ENCODE data around the gene BEND5.

Gene BEND5, protein sequence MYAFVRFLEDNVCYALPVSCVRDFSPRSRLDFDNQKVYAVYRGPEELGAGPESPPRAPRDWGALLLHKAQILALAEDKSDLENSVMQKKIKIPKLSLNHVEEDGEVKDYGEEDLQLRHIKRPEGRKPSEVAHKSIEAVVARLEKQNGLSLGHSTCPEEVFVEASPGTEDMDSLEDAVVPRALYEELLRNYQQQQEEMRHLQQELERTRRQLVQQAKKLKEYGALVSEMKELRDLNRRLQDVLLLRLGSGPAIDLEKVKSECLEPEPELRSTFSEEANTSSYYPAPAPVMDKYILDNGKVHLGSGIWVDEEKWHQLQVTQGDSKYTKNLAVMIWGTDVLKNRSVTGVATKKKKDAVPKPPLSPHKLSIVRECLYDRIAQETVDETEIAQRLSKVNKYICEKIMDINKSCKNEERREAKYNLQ

DNA sequence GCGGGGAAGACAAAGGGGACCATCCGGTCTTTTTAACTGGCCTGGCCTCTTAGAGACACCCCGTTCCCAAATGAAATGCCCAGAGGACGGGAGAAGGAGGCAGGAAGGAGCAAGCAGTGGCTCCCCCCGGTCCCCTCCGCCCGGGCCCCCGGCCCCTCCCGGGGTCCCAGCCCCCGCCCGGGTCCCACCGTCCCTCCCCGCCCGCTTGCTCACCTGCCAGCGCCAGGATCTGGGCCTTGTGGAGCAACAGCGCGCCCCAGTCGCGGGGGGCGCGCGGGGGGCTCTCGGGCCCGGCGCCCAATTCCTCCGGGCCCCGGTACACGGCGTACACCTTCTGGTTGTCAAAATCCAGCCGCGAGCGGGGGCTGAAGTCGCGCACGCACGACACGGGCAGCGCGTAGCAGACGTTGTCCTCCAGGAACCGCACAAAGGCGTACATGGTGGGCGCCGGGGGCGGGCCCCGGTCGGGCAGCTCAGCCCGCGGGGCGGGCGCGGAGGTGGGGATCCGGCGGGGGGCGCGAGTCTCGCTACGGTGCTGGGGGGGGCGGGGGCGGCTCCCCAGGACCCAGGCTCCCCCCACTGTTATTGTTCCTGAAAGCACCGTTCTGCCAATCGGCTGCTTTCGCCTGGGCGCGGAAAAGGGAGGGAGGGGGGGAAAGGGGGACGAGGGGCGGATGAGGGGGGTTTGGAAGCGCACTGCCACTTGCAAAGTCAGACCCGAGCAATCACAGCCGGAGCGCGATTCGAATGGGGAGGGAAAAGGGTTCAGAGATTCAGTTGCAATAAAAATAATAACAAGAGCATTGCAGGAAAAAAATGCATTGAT is at the start of gene BEND5:
TSS of gene BEND5 (minus strand) at position 499 of the 826 bp plus-strand sequence. CDS start at position 439, 60 bp downstream.
- peak; percentile 77 for DNase-seq

DNA sequence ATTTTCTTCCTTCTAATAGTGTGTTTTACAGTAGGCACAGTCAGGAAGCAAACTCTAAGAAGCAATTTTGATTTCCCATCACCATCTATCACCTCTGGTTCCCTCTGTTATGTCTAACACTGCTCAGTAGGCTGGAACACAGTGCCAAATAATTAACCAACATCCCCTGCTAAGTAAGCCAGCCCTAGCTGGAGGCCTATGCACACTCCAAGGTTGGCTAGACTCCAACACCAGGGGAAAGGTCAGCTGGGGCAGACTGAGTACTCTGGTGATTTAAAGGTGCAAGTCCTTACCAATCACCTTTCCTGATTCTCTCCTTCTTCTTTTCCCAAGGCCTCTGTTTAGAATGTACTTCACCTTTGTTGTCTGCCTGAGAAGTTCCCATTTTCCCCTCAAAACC is 46.5 kb upstream of the BEND5 start:
- no peak for DNase-seq

DNA sequence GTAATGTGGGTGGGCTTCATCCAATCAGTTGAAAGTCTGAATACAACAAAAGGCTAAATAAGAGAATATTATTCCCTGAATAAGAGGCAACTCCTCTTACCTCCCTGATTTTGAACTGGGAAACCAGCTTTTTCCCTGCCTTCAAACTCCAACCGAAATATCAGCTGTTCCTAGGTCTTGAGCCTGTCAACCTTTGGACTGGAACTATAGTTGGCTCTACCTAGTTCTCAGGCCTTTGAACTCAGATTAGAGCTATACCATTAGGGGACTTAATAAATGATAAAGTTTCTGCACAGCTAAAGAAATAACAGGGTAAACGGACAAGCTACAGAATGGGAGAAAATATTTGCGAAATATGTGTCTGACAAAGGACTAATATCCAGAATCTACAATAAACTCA is 43.8 kb upstream of the BEND5 start:
- no peak for DNase-seq

DNA sequence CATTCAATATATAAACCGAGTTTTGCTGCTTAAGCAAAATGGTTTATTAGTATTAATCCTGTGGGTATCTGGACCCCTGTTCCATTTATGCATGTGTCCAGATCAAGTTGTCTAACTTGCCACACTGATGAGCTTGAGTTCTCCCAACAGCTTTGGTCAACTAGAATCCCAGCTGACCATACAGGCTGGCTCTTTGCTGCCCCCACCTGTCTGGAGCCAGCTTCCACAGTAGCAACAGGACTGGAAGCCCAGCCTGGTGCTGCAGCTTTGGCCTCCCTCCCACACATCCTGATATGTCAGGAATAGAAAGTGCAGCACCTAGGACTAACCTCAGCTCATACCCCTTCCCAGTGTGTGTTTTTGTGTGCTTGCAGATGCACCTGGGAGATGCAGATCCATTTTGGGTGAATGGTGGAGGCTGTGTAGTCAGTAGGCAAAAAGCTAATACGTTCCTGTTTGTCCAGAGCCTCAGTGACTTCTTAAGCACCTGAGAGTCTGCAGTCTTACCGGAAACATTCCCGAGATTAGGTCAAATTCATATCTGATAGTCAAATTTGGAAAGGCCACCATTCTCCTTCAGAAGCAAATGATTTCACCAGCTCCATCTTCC is 40.9 kb upstream of the BEND5 start:
- DNase-seq, result no peak

DNA sequence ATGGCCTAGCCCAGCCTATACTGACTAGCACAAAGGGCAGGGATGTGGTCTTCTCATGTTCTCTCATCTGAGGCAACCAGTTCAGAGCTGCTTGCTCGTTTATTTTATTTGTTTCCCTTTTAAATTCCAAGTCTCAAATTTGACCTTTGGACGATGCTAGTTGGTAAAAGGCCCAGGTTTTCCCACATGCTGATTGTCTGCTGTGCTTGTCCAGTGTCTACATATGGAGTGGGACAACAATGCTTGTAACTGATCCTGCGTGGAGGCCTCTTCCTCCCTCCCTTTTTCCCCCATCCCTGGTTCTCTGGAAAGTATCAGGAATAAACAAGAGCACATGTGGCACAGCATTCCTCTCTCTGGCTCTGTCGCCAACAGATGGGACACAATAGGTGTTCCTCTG is 34.0 kb upstream of the BEND5 start:
- DNase-seq, result no peak

DNA sequence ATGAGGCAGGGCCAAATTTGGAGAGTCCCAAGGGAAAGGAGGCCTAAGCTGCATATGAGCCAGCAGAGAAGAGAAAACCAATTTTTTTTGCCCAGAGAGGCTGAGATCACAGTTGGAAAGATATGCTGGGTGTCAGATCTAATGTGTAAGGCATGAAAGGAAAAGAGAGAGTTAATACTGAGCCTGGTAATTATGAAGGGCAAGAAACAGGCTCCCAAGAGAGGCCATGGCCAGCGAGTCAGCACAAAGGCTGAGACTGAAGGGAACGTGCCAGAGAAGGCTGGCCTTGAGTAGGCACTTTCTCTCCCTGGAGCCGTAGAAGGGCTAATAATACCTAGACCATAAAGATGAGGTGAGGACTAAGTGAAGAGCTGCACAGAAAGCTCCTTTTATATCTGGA is 31.8 kb upstream of the BEND5 start:
- DNase-seq, result no peak

DNA sequence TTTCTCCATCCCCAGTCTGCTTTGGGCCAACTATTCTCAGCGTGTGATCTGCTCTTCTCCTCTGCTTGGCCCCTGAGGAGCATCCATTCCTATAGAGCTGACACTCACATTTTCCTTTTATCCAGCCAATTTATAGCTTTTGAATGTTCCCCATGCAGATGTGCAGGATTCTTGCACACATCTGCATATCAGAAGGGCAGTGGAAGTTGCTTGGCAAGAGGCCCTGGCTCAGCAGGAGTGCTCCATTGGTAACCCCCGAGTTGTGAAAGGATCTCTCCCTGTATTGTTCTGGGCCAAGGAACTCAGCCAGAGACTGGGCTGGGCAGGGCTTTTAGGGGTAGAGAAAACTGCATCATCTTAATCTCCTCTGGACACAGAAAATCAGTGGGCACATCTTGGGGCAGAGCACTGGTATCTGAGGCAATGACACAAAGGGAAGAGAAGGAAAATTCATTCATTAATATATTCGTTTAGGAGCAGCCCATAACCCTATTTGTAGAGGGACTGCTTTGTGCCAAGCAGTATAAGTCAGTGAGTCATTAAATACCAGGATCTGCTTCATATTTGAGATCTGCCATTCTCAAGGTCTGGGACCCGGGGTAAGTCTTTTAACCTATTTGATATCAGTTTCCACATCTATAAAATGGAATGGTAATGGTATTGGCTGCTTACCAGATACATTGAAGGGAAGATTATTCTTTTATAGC is 31.0 kb upstream of the BEND5 start:
- DNase-seq, result no peak

DNA sequence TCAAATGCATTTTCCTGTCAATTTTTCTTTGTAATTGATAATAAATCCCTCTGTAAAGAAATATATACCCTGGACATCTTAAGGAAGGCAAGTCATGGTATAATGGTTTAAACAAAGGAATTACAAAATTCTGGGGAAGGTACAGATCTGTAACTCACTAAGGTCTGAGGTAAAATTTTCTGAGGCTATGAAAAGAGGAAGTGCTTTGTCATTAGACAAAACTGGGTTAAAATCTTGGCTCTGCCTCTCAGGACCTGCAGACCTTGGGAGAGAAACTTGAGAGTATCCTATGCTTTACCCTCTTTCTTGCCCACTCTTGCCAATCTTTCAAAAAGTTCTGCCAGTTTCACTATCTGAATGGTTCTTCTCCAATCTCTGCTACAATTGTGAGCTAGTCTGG is 26.8 kb upstream of the BEND5 start:
- DNase-seq, result no peak

DNA sequence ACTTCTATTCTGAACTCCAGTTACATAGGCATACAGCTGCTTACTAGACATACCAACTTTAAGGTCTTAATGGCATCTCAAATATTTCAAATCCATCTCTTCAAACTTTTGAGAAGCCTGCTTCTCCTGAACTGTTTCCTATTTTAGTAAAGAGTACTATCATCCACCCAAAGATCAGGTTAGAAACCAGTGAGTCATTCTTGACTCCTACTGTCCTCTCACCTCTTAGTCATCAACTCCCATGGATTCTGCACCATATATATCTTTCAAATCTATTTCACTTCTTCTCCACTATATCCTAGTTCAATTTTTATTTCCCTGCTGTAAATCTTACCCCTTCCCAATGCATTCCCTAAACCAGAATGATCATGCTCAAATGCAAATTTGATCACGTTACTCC is 18.1 kb upstream of the BEND5 start:
- DNase-seq, result no peak

DNA sequence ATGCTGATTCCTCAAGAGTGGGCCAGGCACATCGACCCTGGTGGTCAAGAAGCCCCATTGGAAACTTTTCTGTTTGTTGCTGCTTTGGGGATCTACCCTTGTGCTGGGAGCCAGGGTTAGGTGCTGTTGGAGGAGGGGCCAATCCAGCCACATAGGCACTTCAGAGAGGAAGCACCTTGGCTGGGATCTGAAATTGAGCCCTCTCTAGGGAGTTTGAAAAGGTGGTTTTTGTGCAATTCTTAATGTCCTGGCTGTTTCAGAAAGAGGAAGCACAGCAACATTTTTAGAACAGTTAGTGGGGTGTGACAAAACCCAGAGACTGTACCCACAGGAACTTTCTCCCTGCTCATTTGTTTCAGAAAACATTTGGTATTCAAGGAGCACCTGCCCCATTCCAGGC is 17.2 kb upstream of the BEND5 start:
- no peak for DNase-seq

DNA sequence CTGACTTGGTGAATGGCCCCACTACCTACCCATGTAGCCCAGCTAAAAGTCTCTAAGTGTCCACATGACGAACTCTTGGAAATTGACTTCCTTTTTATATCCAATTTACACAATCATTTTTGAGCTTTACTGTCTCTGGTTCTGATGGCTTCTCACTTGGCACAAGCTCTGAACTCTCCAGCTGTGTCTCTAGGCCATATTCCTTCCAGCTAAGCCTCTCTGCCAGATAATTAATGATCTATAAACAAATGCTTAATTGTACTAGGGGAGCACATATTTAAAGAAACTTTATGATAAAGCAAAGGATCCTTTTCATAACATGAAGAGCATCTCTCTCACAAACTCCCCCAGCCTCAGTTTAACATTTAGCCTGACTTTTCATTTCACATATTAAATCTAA is 16.3 kb upstream of the BEND5 start:
- no peak for DNase-seq

DNA sequence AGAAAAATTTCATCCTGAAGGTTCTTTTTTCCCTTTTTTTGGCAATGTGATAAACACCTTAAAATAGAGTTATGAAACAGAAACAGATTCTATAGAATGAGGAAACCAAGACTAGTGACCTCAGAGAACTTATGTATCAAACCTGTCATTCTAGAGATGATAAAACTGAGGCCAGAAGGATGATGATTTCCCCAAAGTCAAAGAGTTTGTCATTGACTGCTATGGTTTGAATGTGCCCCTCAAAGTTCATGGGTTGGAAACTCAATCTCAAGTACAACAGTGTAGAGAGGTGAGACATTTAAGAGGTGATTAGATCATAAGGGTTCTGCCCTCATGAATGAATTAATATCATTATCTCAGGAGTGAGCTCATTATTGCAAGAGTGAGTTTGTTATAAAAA is 13.7 kb upstream of the BEND5 start:
- DNase-seq, result no peak

DNA sequence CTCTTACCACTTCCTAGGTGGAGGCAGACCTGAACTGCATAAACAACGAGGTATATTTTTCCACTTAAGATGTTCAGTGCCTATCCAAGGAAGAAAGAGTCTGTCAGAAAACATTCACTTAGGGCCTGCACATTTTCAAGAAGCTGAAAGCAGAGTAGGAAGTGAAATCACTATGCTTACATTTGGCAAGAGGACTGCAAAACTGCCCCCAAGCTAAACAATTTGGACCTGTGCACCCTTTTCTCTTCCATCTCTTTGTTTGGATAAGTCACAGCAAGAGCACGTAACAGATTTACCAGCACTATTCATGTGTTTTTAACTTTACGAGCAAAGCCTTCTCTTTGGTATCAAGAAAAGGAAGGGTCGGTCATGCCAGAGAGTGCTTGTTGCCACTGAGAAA is 13.2 kb upstream of the BEND5 start:
- no peak for DNase-seq

DNA sequence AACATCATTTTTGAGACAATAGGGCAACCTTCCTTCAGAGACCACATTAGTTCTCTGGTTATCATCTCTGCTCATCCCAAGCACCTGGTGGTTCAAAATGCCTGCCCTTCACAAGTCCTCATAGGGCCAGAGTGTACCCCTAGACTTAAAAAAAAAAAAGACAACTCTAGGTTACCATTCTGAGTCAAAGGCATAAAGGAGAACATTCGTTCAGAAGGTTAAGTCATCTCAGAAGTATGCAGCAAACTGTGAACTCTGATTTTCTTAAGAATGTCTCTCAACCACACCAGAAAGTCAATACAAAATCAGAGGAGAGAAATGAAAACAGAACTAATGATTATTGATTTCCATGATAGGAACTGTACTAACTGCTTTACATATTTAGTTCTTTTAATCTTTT is 9.2 kb upstream of the BEND5 start:
- no peak for DNase-seq

DNA sequence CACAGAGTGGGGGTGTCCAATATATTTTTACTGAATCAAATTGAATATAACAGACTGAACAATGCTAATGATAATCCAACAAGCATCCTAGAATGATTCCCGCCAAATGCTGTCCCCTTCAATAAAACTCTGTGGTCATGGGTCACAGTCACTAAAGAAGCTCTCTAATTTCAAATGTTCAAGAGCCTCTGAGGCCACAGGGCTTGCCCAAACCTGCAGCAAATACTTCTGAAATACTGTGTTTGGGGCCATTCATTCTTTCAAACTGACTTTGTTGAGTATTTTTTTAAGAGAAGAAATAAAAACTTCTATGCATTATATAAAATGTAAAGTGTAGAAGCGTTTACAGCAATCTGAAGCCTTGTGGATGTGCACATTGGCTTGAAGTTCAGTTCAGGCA is 7.6 kb upstream of the BEND5 start:
- no peak for DNase-seq

DNA sequence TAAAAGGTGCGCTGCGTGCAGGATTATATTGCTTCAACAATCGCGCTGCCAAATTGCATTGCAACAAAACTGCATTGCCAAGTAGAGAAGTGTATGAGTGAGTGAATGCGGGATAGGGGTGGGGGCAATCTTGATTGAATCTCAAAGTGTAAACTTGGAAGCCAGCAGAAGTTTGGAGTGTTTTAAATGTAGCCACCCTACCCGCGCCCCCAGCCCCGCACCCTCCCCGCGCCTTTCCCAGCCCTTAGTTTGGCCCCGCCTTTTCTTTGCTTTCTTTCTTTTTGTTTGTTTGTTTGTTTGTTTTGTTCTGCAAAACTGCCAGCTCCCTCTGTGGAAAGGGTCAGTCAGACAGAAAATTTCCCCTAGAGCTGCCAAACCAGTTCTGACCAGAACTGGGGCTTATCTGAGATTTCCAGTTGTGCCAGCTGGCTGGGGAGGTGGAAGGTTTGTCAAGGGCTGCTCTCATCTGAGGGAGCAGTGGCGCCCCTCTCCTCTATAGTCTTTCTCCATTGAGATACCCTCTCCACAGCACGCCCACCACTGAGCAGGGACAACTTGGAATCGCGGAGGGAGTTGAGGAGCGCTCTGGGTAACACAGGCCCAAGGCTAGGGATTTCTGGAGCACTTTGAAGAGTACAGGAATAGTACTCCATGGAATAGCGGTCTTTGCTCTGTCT is 666 bp upstream of the BEND5 start:
- DNase-seq, result no peak

DNA sequence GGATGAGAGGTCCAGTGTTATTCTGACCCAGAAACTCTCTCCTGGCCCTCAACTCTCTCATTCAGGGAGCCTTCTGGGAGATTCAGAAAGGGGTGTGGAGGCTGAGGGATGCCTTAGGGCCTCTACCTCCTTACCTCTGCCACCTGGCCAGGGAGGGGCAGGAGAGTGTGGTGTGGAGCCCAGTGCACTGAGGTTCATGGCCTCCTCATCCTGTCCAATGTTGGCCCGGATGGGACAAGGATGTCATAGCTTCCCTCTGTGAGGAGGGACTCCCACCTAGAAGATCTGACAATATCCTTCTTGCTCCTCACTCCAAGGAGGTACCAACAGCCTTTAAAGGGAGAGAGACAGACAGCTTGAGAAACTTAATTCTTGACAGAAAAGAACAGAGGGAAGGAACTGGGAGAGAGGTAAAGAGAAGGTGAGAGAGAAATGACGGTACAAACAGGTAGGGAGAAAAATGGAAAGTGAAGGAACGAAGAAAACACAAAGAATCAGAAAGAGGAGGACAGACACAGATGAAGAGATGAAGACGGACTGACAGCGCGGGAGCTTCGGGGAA is 779 bp downstream of the BEND5 start:
- DNase-seq, result peak; percentile 56

DNA sequence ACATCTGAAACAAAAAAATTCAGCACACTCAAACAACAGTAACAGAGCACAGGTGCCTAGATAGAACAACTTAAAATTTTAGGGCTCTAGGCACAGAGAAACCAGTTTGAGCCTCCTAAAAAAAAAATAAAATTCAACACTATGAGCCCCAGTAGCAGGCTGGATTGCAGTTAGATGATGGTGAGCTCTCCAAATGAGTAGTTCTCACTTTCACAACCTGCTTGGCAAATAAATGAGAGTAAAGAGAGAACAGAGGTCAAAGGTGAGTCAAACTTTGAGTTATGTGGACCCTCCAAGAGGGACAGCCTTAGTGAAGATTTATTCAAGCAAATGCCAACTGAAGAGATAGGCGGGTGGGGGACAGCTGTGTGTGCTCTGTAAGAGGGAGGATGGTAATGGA is 3.6 kb downstream of the BEND5 start:
- DNase-seq, result no peak

DNA sequence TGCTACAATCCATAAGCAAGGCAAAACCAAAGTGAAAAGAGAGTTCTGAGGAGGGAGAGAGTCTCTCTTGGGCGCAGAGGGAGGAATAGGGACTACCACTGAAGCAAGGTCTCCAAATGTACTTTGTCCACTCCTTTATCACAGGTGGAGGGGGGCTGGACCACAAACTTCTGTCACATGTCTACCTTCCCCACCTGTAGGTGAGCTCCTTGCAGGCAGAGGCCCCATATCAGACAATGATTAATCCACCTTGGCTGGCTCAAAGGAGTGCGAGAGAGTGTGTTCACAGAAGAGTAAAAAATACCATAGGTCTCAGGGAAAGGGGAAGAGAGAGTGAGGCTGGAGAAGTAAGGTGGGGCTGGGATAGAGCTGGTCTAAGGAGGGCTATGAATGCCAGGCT is 4.5 kb downstream of the BEND5 start:
- no peak for DNase-seq

DNA sequence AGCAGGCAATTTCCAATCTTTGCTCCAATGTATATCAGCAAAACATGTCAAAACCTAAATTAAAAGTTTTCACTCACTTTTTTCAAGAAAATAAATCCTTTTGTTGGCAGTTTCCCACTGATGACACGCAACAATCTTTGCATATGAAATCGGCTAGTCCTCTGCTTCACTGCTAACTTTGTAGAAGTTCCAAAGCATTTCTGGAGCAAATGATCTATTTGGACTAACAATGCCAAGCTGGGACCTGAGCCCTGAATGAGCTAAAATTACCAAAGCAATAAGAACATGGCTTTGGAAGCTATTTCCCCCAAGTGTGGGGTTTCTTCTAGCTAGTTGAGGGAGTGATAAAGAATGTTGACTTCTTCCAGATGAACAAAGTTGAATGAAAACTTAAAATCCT is 5.1 kb downstream of the BEND5 start:
- no peak for DNase-seq

DNA sequence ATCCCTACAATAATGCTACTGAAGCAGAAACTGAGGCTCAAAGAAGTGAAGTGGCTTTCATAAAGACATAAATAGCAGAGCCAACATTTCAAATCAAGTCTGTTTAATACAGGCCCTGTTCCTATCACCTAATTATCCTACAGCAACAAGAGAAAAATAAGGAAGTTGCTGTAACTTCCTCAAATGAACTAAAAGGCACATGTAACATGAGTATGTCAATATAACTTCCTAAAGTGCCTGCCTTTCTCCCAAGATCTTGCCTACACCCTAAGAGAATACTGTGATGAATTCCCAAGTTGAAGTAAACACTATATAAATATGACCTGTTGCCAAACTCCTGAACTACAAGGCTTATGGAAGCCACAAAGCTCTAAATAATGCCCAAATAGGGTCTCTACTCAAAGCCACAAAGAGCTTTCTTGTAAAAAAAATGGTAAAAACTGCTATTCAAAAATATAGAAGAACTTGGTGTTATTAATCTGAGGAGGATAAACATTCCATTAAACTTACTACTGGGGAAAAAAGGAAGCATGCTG is 8.6 kb downstream of the BEND5 start:
- no peak for DNase-seq

DNA sequence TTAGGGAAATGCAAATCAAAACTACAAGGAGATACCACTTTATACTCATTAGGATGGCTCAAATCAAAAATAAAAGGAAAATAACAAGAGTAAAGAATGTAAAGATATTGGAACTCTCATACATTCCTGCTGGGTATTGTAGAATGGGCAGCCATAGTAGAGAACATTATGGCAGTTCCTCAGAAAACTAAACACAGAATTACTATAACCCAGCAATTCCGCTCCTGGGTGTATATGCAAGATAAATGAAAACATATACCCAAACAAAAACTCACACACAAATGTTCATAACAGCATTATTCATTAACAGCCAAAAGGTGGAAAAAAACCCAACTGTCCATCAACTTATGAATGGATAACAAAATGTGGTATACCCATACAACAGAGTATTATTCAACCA is 11.4 kb downstream of the BEND5 start:
- no peak for DNase-seq

Measured in activated CD8-positive, alpha-beta memory T cell treated with anti-CD3 and anti-CD28 coated beads for 24 hours (primary cell).